ENCODE measurements around the gene SERINC5.

DNA sequence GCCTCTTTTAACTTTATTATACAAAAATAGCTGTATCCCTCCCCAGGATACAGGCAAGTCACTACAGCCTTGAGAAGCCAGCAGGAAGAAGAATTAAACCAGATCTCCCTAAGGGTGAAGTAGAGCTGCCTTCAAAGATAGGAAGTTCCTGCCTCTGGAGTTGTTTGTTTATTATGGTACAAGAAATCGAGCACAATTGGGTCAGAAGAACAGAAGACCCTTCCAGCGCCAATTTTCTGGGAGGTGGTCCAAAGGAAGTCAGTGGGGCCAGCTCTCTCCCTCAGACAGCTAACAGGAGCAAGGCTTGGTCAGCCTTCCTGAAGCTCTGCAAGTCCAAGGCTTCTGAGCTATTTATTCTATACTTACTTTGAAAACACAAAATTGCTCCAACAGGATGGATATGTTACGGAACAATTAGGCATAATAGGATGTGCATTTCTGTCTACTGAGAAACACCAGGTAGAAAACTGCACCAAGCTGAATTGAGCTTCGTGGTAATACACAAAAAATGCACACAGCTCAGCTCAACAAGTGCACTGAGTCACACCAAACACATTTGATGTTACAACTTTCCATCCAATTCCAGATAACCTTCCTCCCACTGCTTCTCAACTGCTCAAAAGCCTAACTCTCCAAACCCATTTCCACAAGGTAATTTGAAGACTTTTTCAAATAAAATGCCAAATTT, 16.0 kb downstream of the SERINC5 start:
- no peak for TF ChIP-seq CTCF (IDR thresholded peaks at IDR 0.05)
- no peak for TF ChIP-seq POLR2A (IDR thresholded peaks at IDR 0.05)
